Measurements from ENCODE around the gene PLCH1.

Gene PLCH1

DNA sequence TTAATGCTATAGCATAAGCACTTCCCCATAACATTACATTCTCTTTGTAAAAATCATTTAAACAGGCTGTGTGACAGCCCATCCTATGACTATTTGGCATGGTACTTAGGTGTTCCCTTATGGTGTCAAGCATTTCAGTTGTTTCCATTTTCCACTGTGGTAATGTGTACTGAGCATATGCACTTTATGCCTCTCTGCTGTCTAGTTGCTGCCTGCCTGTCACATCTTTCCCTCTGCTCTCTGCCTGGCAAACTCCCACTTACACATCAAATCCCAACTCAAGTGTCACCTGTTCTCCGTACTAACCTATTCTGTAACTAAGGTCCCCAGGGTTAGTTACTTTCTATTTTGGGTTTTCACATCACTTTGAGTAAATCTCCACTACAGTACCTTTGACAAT is 367.0 kb downstream of the PLCH1 start:
- DNase-seq (ENCODE audit: low read depth in 3 of 3) = no peak

DNA sequence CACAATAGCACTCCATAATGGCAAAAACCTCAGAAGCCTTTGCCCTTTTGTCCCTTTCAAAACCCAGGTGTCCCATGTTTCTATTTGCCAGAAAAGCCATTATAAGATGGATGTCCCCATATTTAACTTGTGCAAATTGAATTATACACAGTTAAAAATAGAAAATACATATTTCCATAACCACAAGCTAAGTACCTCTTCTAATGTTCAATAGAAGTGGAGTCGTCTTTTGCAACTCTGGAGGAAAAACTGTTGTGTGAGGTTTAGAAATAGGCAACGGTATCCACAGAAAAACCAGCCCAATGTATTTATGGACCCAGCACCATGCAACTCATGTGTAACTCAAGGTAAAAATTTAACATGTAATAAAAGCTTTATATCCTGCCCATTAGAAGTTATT is 367.8 kb downstream of the PLCH1 start:
- no peak for DNase-seq (ENCODE audit: low read depth in 3 of 3)

DNA sequence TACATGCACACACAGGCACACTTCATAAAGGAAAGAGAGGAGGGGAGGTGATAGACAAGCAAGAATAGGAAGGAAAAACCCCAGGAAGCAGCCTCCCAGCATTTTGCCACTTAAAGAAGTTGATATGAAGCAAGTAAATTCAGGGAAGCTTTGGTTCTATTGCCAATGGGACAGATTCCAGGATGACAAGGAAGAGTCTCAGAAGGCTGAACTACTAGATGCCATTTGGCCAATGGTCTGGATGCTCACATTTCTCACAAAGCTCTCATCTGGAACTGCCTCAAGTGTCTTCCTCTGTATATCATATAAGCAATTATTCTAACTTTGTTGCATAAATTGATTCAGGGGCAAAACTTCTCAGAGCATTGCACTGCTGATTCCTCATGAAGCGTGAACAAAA is 372.6 kb downstream of the PLCH1 start:
- no peak for DNase-seq (ENCODE audit: low read depth in 3 of 3)

DNA sequence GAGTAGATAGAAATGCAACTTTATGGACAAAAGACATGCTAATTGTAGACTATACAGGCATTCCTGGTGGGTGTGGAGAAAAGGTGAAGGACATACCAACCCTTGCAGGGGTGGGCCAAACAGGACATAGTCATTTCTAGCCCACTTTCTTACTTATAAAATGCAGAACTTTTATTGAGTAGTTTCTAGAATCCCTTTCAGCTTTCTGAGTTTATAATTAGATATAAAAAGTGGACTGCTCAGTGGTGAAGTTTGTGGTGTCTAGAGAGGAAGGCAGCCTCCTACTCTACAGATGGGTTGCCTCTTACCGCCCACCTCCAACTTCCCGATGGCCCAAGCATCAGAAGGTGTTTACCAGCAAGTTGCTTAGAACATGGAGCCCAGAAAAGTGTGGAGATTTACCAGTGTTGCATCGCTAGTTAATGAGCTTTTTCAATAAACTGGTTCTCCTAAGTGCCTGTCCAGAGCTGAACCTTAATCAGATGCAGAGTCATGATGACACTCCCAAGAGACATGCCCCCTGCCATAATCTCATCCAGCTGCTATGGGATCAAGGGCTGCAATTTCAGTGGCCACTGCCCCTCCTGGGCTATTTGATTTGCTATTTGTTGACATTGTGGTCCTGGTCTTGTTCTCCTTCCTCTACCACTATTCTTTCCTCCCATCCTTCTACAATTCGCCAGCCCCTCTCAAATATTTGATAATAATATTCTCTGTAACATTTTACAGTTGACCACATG is 373.9 kb downstream of the PLCH1 start:
- no peak for DNase-seq (ENCODE audit: low read depth in 3 of 3)

DNA sequence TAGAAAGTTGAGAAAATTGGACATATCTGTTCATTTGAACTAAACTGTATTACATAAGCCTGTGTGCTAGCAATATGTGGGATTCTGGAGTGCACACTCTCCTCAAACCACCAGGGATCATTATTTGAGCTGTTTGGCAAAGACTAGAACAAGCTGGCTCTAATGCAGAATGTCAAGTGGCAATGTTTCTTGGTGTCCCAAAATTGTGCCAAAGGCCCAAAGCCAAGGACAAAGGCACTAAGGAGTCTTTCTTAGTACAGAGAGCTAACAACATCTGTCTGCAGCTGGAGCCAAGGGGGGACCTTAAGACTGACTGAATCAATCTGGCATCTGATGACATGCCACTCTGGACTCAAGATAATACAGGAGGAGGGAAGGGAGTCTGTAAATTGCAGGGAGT is 374.7 kb downstream of the PLCH1 start:
- DNase-seq (ENCODE audit: low read depth in 3 of 3) = no peak

DNA sequence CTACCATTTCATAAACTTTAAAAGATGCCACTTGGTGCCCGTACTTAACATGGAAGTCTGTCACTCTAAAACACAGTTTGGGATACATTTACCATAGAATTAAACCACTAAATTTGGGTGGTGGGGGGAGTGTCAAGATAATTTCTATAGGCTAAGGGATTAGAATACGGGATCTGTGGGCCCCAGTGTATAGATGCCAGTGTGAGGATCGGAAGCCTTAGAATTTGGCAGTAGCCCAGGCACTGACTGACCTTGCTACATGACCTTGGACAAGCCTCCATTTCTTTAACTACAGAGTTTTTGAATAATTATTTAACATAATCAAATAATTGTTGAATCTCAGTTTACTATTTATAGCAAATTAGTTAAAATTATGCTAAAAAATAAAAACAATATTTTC is 375.1 kb downstream of the PLCH1 start:
- no peak for DNase-seq (ENCODE audit: low read depth in 3 of 3)

DNA sequence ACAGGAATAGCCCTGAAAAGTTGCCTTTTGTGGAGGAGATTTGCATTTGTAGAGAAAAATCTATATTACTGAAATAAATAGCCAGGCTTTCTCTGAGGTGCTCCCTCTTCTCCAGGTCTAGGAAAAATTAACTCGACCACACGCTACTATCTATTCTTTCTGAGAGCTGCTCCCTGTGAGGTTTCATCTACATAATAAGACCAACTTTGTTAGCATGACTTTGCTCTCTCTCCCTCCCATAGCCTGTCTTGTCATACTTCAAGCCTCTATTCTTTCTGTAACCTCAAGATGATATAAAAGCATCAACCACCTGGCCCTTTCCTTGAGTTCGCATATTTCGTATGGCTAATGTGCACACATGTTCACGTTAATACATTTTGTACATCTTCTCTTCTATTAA is 375.6 kb downstream of the PLCH1 start:
- no peak for DNase-seq (ENCODE audit: low read depth in 3 of 3)

DNA sequence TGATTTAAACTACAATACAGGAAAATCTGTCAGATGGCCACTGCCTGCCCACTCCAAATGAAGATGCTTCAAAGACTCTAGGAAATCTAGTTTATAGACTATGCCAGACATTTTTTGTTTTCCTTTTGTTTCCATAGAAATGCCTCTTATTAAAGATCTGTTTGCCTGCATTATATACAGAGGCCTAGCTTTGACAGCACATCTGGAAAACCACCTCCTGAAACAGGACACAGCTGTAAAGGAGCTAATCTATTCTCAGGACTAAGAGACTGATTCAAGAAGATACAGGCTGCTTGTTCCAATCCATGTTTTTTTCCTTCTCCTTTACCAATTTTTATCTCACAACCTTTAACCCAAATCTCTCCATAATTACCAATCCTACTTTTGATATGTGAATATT is 376.1 kb downstream of the PLCH1 start:
- DNase-seq (ENCODE audit: low read depth in 3 of 3) = no peak

DNA sequence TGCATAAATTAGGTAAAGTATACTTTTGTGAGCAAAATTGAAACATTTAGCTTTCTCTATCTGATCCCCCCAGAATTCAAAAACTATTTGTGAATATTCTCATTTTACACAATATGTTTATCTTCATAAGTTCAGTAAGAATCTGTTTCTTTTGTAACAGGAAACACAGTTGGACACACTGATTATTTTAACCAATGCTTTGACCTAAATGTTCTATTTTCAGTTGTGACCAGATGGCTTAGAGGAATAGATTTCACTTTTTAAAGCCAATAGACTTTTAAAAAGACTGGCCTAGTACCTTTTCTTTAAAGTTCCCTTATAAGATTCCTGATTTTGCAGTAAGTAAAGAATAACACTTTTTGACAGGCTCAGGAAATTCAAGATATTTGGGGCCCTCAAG is 377.4 kb downstream of the PLCH1 start:
- no peak for DNase-seq (ENCODE audit: low read depth in 3 of 3)

DNA sequence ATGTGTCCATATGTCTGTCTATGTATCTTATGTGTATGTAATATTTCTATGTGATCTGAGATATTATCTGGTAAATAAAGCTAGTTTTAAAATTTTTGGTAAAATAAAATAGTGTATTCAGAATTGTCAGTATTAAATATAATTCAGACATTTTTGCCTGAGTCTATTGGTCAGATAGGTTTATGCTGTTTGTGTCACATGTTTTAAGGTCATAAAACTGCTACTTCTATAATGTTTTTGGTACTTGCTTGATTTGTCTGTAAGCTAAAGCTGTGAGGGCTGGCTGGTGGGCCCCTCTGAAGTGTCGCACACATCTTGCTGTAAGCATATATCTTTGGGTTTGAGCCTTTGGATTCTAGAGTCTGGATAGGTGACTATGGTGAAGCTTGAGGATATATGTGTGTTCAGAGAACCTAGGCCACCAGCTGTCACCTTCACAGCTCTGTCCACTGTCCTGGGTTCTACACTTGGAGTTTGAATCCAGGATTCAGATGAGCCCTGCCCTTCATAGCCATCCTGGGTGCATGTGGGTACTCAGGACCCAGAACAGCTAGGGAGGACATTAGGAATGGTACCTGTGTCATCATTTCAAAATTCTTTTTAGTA is 379.6 kb downstream of the PLCH1 start:
- DNase-seq (ENCODE audit: low read depth in 3 of 3) = no peak

DNA sequence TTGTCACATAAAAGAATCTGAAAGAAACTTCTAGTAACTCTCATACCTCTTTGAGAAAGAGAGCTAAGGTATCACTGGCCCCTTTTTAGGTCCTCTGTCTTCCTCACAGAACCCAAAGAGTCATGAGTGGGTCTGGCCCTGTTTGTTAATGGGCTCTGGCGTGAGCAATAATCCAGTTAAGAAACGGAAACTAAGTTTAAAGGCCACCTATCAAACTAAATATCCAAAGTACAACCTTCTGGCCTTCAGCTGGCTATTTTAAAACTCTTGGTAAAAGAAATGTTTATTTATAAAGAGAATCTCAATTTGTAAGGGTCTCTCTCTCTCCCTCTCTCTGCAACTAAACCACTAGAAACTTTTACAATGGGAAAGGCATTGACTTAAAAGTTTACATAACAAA is 380.4 kb downstream of the PLCH1 start:
- no peak for DNase-seq (ENCODE audit: low read depth in 3 of 3)

DNA sequence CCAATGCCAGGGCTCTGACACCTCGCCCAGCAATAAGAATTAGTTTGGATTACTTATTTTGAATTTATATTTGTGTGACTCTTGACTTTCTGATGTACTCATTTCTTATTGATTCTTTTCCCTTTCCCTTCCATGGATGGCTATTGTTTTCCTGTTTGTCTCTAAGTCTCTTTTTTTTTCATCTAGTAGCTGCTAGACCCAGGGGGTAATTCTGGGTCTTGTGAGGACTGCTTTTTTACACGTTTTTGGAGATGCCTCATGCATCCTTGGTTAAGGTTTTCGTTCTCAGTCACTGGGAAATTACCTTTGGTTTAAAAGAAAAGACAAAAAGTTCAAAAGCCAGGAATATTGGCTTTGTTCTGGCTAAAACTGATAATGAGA is 381.2 kb downstream of the PLCH1 start:
- DNase-seq (ENCODE audit: low read depth in 3 of 3) = no peak

DNA sequence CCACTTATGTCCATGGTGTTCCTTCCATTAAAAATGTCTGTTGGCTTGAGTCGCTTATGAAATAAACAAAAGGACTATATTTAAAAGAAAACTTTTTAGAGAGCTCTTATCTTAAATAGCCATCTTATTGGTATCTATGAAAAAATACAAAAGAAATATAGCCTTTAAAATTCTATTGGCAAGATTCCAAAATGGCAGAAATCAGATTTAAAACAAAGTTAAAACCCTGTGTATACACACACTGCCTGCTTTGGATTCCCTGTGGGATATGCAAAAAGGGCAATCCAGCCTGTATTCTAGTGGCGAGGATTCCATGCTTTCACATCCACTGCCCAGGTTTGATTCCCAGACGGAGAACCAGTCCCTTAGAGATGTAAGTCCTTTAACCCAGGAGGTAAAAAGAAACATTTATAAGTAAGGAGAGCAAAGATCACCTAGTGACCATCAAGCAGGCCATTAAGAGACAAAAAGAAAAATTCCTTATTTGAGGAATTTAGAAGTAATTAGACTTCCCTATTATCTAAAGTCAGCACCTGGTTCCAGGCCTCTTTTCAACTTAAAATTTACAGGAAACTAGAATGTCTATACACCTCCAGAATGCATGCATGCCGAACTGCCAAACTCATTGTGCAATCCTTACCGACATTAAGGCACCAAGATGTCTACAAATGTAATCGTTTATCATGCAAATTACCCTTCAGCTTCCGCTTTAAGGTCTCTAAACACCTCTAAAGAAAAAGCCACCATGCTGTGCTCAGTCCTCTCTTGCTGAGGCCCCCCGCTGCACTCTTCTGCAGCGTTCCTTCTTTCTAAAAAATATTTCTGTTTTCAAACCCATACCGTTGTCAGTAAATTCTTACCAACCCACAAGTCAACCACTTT is 381.8 kb downstream of the PLCH1 start:
- no peak for DNase-seq (ENCODE audit: low read depth in 3 of 3)

DNA sequence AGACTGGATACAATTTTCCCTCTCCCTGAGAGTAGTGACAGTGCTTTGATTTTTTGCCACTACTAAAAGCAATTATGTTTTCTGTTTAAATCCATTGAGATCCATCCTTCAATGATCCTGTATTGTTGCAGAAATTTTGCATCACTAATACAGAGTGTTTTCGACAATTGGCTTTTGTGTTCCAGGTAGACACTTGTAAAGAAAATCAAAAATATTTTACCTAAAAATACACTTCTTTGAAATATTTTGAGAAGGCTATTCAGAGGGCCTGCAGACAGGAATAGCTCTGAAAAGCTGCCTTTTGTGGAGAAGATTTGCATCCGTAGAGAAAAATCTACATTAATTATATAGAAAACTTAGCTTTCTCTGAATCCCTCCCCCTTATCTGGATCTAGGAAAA is 384.6 kb downstream of the PLCH1 start:
- no peak for DNase-seq (ENCODE audit: low read depth in 3 of 3)

DNA sequence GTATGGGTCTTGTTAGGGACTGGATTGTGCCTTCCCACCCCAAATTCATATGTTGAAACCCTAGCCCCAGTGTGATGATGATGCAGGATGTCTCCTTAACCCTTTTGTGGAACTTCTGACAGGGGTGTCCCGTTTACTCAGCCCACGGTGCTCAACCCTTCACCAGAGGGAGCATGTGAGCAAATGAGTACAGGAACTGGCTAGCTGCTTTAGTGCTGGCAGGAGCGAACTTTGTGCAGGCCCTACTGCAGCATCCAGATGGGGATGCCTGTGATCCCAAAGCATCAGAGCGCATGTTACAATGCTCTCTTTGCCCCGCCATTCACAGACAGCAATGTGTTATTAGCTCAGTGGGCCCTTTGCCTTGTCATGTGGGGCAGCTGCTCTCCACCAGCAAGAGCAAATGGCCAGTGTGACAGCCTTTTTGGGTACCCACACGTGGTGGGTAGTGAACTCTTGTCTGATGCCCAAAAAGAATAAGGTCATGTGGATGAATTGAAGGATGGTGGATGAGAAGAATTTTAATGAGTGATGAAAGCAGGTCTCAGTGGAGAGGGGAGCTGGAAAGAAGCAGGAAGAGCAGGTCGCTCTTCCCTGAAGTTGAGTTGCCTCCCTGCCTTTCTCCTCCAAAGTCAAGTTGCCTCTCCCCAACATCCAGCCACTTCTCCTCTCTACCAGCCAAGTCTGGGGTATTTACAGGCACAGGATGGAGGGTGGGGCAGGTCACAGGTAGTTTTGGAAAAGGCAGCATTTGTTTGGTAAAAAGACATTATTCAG is 388.1 kb downstream of the PLCH1 start:
- no peak for DNase-seq (ENCODE audit: low read depth in 3 of 3)

DNA sequence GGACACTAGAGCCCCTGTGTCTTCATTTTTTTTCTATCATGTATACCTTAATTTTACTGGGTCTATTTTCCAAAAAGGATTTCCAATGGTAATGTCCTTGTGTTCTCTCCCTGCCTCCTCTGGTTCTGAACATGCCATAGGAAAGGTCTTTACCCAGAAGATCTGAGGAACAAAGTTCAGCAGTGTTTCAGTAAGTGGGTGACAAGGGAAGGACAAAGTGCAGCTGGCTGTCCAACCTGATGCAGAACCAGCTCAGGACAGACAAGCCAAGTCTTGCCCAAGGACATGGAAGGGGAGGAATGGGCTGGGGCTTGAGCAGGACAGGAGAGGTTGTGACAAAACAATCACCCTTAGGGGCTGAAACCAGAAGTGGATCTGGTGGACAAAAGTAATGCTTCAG is 390.2 kb downstream of the PLCH1 start:
- DNase-seq (ENCODE audit: low read depth in 3 of 3) = no peak

DNA sequence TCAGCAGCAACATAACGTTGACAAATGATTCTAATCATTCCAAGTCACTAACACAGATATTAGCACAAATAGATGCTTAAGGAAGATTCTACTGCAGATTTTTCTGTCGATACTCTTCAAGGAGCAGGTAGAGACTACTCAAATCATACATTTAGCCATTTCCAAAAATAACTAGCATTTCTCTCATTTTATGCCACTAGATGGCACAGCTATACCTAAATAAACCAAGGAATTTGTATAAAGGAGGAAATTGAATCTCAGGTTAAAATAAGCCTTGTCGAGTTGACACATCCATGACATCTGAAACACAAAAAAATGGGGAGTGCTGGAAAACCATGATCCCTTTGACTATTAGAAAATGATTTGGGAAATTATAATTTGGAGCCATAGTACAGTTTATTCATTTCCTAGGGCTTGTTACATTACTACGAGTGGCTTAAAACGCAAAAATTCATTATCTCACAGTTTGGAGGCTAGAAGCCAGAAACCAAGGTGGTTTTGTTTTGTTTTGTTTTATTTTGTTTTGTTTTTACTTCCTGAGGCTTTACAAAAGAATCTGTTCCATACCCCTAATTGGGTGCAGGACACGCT is 391.9 kb downstream of the PLCH1 start:
- DNase-seq (ENCODE audit: low read depth in 3 of 3) = no peak

DNA sequence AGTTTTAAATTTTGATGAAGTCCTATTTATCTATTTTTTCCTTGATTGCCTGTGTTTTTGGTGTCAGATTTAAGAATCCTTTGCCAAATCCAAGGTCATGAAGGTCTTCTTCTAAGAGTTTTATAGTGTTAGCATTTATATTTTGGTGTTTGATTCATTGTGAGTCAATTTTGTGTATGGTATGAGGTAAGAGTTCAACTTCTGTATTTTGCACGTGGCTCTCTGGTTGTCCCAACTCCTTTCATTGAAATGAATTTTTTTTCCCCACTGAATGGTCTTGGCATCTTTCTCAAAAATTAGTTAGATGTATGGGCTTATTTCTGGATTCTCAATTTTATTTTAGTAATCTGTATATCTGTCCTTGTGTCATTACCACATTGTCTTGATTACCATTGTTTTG is 394.3 kb downstream of the PLCH1 start:
- DNase-seq (ENCODE audit: low read depth in 3 of 3) = no peak

DNA sequence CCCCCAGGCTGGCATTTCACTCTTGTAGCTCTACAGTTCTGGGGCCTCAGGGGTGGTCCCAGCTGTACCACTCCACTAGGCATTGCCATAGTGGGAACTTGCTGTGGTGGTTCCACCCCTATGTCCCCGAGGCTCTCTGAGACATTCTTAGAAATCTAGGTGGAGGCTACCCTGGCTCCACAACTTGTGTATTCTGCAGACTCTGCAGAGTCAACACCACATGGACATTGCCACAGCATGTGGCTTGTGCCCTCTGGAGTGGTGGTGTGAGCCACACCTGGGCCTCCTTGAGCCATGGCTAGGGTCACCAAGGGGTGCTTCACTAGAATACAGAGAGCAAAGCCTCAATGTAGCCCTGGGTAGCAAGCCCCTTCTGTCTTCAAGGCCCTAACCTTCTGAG is 397.0 kb downstream of the PLCH1 start:
- DNase-seq (ENCODE audit: low read depth in 3 of 3) = no peak

DNA sequence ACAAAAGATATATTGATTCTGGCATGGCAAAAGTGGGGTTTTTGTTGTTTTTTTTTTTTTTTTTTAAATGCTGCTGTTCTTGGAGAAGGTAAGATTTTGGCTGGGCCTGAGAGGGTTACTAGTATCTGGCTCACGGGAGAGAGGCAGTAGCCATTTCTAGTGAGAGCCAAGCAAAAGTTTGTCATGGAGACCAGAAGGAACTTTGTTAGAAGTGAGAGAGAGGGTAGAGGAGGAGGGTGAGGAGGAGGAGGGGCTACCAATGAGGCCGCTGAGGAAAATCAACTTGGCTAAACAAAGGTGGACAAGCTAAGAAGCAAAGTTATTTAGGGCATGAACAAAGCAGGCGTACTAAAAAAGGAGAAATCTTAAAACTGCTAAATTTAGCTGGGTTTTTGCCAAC is 402.5 kb downstream of the PLCH1 start:
- no peak for DNase-seq (ENCODE audit: low read depth in 3 of 3)

DNA sequence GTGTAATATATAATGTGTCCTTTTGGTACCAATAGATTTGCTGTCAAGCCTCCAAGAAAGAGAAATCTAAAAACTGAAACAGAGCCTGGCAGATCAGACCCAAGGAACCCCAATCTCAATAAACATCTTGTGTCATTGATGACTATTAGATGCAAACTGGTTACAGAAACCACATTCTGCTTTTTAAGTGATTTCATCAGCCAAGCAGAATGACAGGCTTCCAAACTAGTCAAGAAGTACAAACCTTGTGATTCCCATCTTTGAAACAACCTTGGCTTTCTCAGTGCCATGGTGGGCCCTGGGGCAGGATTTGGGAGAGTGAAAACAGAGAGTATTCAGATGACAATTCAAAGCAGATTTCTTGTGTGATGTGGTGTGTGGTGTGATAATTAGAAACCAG is 405.8 kb downstream of the PLCH1 start:
- DNase-seq (ENCODE audit: low read depth in 3 of 3) = no peak
